Measurements from ENCODE around the gene PACS2.

DNA sequence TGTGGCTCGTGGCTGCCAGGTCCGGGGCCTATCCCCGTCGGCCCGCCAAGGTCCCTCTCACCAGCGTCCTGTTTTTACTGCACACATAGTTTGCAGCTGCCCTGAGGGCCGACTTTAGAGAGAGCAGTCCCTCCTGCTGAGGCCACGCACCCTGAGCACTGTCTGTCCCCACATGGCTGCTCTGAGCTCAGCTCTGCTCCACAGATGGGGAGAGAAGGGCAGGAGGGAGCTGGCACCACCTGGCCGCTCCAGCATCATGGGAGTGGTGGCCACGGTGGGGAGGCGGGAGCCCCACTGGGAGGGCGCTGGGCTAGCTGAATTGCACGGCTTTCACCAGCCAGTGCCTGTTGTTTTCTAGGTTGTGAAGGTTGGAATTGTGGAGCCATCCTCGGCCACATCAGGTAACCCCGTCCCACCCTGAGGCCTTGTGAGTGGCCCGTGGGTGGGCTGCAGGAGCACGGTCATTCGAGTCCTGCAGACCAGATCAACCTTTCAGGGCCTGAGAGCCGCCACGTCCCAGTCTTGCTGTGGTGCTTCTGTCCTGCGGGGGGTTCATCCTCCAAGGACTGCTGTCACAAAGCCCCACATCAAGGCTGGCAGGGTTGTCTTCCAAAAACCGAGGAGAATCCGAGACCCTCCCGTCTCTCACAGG, 76.4 kb downstream of the PACS2 start:
- TF ChIP-seq, protein P1, sequence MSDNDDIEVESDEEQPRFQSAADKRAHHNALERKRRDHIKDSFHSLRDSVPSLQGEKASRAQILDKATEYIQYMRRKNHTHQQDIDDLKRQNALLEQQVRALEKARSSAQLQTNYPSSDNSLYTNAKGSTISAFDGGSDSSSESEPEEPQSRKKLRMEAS (IDR thresholded peaks at IDR 0.05; ENCODE audit: low read depth) = no peak
- TF ChIP-seq, protein P2, sequence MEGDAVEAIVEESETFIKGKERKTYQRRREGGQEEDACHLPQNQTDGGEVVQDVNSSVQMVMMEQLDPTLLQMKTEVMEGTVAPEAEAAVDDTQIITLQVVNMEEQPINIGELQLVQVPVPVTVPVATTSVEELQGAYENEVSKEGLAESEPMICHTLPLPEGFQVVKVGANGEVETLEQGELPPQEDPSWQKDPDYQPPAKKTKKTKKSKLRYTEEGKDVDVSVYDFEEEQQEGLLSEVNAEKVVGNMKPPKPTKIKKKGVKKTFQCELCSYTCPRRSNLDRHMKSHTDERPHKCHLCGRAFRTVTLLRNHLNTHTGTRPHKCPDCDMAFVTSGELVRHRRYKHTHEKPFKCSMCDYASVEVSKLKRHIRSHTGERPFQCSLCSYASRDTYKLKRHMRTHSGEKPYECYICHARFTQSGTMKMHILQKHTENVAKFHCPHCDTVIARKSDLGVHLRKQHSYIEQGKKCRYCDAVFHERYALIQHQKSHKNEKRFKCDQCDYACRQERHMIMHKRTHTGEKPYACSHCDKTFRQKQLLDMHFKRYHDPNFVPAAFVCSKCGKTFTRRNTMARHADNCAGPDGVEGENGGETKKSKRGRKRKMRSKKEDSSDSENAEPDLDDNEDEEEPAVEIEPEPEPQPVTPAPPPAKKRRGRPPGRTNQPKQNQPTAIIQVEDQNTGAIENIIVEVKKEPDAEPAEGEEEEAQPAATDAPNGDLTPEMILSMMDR (IDR thresholded peaks at IDR 0.05) = no peak
- TF ChIP-seq, protein P3, sequence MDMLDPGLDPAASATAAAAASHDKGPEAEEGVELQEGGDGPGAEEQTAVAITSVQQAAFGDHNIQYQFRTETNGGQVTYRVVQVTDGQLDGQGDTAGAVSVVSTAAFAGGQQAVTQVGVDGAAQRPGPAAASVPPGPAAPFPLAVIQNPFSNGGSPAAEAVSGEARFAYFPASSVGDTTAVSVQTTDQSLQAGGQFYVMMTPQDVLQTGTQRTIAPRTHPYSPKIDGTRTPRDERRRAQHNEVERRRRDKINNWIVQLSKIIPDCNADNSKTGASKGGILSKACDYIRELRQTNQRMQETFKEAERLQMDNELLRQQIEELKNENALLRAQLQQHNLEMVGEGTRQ (IDR thresholded peaks at IDR 0.05; ENCODE audit: borderline replicate concordance, low read depth, low read length) = no peak
- no peak for TF ChIP-seq FOXM1 (IDR thresholded peaks at IDR 0.05; ENCODE audit: low read depth)

Data from SK-N-SH (cell line).